Measurements from ENCODE around the gene SH3BP5L. TPM values are rescaled to one million over a fixed set of nuclear protein-coding genes. Genes with fewer than 3 reads are reported as not detected.

The SH3BP5L gene
- total and polyA plus RNA-seq, 2 of the 13 experiments (the other 11 are each of a cell fraction or from before 2014, with no cell fraction given), result 10.3 to 14.9 TPM

GRCh38 chr1:248872752-248873408 lies 47.2 kb upstream of the SH3BP5L start (continued):
- TF ChIP-seq ZNF318 (CRISPR knock-in tag; IDR thresholded peaks at IDR 0.05), result no peak
- no peak; the same call in 1 of the 2 replicates for TF ChIP-seq ZNF644 (CRISPR knock-in tag; IDR thresholded peaks at IDR 0.05; ENCODE audit: low read depth)
- TF ChIP-seq, protein P1, sequence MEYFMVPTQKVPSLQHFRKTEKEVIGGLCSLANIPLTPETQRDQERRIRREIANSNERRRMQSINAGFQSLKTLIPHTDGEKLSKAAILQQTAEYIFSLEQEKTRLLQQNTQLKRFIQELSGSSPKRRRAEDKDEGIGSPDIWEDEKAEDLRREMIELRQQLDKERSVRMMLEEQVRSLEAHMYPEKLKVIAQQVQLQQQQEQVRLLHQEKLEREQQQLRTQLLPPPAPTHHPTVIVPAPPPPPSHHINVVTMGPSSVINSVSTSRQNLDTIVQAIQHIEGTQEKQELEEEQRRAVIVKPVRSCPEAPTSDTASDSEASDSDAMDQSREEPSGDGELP (IDR thresholded peaks at IDR 0.05; ENCODE audit: borderline replicate concordance, low read depth), result no peak
- no peak for TF ChIP-seq ZBTB37 (CRISPR knock-in tag; IDR thresholded peaks at IDR 0.05)
- no peak for TF ChIP-seq ZNF546 (CRISPR knock-in tag; conservative IDR thresholded peaks at IDR 0.05)
- TF ChIP-seq ZSCAN12 (CRISPR knock-in tag; IDR thresholded peaks at IDR 0.05), result no peak
- TF ChIP-seq UBTF (CRISPR knock-in tag; IDR thresholded peaks at IDR 0.05), result no peak
- TF ChIP-seq, protein P2, sequence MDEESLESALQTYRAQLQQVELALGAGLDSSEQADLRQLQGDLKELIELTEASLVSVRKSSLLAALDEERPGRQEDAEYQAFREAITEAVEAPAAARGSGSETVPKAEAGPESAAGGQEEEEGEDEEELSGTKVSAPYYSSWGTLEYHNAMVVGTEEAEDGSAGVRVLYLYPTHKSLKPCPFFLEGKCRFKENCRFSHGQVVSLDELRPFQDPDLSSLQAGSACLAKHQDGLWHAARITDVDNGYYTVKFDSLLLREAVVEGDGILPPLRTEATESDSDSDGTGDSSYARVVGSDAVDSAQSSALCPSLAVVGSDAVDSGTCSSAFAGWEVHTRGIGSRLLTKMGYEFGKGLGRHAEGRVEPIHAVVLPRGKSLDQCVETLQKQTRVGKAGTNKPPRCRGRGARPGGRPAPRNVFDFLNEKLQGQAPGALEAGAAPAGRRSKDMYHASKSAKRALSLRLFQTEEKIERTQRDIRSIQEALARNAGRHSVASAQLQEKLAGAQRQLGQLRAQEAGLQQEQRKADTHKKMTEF (CRISPR knock-in tag; IDR thresholded peaks at IDR 0.05), result no peak; the same call in 1 of the 2 replicates
- TF ChIP-seq, protein P3, sequence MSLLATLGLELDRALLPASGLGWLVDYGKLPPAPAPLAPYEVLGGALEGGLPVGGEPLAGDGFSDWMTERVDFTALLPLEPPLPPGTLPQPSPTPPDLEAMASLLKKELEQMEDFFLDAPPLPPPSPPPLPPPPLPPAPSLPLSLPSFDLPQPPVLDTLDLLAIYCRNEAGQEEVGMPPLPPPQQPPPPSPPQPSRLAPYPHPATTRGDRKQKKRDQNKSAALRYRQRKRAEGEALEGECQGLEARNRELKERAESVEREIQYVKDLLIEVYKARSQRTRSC (CRISPR knock-in tag; IDR thresholded peaks at IDR 0.05; ENCODE audit: low read depth), result no peak
- no peak for TF ChIP-seq ZBTB34 (CRISPR knock-in tag; IDR thresholded peaks at IDR 0.05)
- no peak for TF ChIP-seq ZNF569 (CRISPR knock-in tag; IDR thresholded peaks at IDR 0.05; ENCODE audit: borderline replicate concordance)
